Erythroblast (primary cell): ENCODE results near the gene GABARAPL1.
A peak's percentile ranks its signal among the peaks of the same experiment; 100 is the strongest.
"Not testable (repeated sequence)": the region's sequence is repeated elsewhere in the genome, so short reads cannot be mapped to it uniquely, and the experiment has no call there.

Experiments
- DNase-seq, 2 experiments: peaks; one replicate each; lab custom pipeline; 2025; lab: John Stamatoyannopoulos, UW
- GATA1 ChIP-seq: IDR thresholded peaks from 2 replicates; pipeline ENCODE4 v1.6.1; 2011; ENCODE audit warnings: low read depth, mild to moderate bottlenecking, control low read depth, low read length, moderate library complexity
- POLR2A ChIP-seq: IDR thresholded peaks from 2 replicates; pipeline ENCODE4 v1.6.1; 2011; ENCODE audit warnings: mild to moderate bottlenecking, low read length

The GABARAPL1 gene

DNA sequence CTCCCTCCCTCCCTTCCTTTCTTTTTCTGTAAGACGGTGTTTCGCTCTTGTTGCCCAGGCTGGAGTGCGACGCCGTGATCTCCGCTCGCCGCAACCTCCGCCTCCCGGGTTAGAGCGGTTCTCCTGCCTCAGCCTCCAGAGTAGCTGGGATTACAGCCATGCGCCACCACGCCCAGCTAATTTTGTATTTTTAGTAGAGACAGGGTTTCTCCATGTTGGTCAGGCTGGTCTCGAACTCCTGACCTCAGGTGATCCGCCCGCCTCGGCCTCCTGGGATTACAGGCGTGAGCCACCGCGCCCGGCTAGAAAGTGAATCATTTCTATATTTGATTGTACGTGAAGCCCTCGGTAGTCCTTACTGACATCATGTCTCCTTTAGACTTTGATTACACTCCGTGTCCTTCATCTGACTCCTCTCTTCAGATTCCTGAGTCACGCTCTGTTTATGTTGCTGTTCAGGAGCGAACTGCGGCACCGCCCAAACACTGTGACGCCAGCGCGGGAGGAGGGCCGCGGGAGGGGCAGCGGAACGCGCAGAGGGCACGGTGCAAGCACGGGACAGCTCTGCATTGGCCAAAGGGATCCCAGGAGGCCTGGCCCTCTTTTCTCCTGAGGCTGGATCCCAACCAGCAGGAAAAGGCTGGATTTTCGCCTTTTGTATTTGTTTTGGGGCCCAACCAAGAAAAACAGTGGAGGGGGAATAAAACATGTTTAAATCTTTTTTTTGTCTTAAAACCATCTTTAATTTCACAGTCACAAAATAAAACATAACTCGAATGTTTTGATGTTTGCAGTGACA, 538 bp upstream of the GABARAPL1 start:
- DNase-seq = peak; percentile 95 to 98
- peak; percentile 74 for TF ChIP-seq POLR2A
- no peak for TF ChIP-seq GATA1

GRCh38 chr12:10213168-10214135, 775 bp downstream of the GABARAPL1 start:
- peak; percentile 88 to 94 for DNase-seq
- no peak for TF ChIP-seq GATA1
- TF ChIP-seq POLR2A = peak; percentile 51

GRCh38 chr12:10214136-10214894, 1.6 kb downstream of the GABARAPL1 start:
- TF ChIP-seq GATA1 (no peak), POLR2A (no peak)
- peak in 1 of 2 experiments; percentile 33 for DNase-seq

- TF ChIP-seq GATA1 (no peak), POLR2A (no peak)
- DNase-seq = no peak
These were observed 2.2 kb downstream of the GABARAPL1 start for GRCh38 chr12:10214895-10215267.

- DNase-seq = no peak
- no peak for TF ChIP-seq GATA1
- TF ChIP-seq POLR2A = no peak
These were observed 2.8 kb downstream of the GABARAPL1 start for GRCh38 chr12:10215436-10215835.

GRCh38 chr12:10215946-10216345, 3.3 kb downstream of the GABARAPL1 start:
- DNase-seq = not testable (repeated sequence)

DNA sequence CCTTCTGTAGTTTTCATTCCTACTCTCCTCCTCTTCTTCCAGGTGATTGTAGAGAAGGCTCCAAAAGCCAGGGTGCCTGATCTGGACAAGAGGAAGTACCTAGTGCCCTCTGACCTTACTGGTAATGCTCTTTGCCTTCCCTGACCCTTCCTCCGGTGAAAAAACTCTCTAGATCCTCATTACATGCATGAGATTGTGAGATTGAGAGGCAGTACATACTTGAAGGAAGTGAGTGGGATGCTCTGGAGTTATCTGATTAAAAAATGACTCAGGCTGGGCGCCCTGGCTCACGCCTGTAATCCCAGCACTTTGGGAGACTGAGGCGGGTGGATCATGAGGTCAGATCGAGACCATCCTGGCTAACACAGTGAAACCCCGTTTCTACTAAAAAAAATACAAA, 5.3 kb downstream of the GABARAPL1 start:
- no peak for DNase-seq
- no peak for TF ChIP-seq POLR2A
- no peak for TF ChIP-seq GATA1

GRCh38 chr12:10220398-10221077, 7.9 kb downstream of the GABARAPL1 start:
- DNase-seq = peak in 1 of 2 experiments; percentile 29
- TF ChIP-seq POLR2A (no peak), GATA1 (no peak)

- no peak for DNase-seq
- no peak for TF ChIP-seq POLR2A
- no peak for TF ChIP-seq GATA1
These were observed 9.2 kb downstream of the GABARAPL1 start for GRCh38 chr12:10221846-10222245.

GRCh38 chr12:10223208-10223607, 10.5 kb downstream of the GABARAPL1 start:
- TF ChIP-seq POLR2A = no peak
- no peak for TF ChIP-seq GATA1
- no peak for DNase-seq

GRCh38 chr12:10225426-10225825, 12.7 kb downstream of the GABARAPL1 start:
- not testable (repeated sequence) for DNase-seq

- TF ChIP-seq POLR2A = no peak
- no peak for TF ChIP-seq GATA1
- no peak for DNase-seq
These were observed 13.4 kb downstream of the GABARAPL1 start for GRCh38 chr12:10226086-10226485.

DNA sequence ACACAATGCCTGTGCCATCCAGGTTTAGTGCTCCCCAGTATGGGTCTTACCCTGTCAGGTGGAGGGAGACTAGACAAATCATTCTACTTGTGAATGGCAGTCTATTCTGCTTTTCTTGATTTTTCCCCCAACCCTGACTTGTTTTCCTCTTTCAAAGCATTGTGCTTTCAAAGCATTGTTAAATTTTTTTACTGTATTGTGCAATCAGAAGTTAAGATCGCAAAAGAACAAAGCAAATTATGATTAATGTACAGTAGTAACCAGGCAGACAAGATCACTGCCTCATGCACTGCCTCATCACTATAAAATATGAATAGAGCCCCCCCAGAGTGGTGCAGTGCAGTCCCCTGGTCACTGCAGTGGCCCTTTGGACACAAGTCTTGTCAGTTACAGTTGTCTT, 14.1 kb downstream of the GABARAPL1 start:
- no peak for DNase-seq
- TF ChIP-seq GATA1 = no peak
- no peak for TF ChIP-seq POLR2A

- TF ChIP-seq POLR2A (no peak), GATA1 (no peak)
- DNase-seq = no peak
These were observed 15.0 kb downstream of the GABARAPL1 start for GRCh38 chr12:10227648-10228047.
